Skeletal muscle cell (primary cell): ENCODE measurements around the gene POLR3GL.
"Not testable (repeated sequence)": the region's sequence is repeated elsewhere in the genome, so short reads cannot be mapped to it uniquely, and the experiment has no call there.

Experiments
- DNase-seq: peaks from one replicate; pipeline ENCODE4 v3.0.0-alpha.2; 2010; ENCODE audit warnings: low read depth
- H3K4me3 ChIP-seq: 2 replicates; pipeline ENCODE4 v1.5.1; 2011; ENCODE audit warnings: low read depth, mild to moderate bottlenecking, control low read depth, low read length, moderate library complexity

POLR3GL gene

DNA sequence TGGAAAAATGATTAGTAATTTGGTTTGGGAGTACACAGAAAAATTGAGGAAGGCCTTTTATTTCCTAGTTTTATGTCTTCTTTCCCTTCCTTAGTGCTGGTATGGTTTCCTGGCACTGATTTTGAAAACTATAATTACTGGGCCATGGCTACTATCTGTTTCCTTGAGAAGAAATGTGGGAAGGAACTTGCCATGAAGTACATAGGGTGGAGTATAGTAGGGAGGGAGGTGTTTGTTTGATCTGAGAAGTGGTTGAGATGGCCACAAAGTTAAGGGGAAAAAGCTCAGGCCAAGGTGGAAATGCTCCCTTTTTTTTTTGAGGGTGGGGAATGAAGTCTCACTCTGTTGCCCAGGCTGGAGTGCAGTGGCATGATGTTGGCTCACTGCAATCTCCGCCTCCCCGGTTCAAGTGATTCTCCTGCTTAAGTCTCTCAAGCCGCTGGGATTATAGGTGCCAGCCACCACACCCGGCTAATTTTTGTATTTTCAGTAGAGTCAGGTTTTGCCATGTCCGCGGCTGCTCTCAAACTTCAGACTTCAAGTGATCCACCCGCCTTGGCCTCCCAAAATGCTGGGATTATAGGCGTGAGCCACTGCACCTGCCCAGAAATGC lies 45.7 kb downstream of the POLR3GL start:
- no peak overlapping the region for H3K4me3 ChIP-seq
- DNase-seq, result no peak

DNA sequence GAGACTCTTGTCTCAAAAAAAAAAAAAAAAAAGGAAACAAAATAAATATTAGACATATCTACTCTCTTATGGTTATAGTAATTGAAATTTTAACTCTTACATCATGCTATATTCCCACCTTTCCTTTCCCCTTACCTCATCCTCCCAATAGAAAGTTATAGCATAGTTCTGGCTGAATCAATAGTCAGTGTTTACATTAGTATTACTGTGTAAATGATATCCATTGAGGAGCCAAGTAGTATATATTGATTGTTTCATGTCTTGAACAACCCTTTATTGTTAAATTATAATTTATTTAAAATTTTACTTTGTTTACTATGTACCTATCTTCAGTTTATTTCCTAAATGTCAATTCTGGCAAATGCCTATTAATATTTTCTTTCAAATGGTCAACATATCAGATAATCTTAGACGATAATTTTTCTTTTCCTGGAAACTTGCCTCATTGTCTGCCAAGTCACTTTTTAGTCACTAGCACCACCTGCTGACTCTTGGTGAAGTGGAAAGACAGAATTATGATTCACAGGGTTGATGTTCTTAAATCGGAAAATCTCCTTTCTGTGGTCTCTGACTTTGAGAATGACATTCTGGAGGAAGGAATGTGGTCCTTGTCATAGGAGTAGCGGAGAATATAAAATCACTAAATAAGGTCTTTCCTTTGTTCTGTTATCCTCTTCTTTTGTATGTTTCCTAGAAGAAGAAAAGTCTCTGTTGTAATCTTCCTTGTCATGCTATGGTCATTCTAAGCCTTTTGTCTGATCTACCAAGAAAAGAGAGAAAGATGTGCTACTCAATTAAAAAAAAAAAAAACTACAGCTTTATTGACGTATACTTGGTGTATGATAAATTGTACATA lies 48.4 kb downstream of the POLR3GL start:
- no peak for DNase-seq
- no peak overlapping the region for H3K4me3 ChIP-seq

DNA sequence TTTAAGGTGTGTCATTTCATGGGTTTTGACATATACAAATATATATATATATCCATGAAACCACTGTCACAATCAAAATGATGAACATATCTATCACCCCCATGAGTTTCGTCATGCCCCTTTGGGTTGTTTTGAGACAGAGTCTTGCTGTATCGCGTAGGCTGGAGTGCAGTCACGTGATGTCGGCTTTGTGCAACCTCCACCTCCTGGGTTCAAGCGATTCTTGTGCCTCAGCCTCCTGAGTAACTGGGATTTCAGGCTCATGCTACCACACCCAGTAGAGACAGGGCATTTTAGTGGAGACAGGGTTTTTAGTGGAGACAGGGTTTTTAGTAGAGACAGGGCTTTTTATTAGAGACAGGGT lies 49.1 kb downstream of the POLR3GL start:
- H3K4me3 ChIP-seq, result no peak overlapping the region
- no peak for DNase-seq

DNA sequence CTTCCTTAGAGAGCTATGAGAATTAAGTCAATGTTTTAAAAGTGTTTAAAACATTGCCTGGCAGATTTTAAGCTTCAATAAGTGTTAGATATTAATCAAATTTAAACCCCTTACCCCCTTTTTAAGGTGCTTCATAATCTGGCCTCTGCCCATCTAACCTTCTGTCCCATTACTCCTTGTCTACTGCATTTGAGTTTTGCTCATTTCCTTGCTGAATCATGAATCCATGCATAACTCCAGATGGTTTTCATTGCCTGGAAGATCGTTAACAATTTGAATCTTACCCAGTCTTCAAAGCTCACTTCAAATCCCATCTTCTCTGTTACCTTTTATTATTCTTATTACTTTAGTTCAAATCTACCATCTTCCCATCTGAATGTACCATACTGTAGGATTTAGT lies 52.4 kb downstream of the POLR3GL start:
- DNase-seq, result no peak
- H3K4me3 ChIP-seq, result no peak overlapping the region

DNA sequence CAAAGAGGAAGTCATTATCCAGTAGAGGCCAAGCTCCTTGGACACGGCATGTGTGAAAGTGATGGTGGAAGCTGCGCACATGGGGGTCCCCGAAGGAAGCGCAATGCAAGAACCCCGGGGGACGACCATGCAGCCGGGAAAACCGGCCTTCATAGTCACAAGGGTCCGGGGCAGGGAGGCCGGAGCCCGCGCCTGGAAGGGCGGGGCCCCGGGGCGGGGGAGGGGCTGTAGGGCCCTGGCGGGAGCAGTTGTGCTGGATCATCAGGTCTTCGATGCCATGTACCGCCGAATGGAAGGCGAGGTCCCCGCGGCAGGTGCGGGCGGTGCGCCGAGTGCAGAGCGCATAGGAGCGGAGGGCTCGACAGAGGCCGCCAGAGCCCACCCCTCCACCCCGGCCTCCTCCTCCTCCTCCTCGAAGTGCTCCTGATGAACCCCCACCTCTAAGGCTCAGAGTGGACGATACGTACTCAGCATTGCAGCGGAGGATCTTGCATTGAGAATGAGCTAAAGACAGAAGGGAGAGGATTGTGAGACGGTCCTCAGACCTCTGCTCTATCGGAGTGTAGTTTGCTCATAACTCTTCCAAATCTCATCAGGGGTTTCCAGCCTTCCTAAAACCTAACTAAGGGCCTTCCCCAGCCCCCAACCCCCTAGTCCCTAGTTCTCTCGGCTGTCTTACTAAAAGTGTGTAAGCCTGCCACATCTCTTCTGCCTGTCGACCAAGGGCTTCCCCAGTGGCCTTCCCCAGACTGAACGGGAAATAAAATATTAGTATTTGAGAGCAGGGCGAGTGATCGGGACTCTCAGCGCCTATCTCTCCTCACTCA lies 55.0 kb downstream of the POLR3GL start:
- peak overlapping the region; percentile 3 for H3K4me3 ChIP-seq
- no peak for DNase-seq

DNA sequence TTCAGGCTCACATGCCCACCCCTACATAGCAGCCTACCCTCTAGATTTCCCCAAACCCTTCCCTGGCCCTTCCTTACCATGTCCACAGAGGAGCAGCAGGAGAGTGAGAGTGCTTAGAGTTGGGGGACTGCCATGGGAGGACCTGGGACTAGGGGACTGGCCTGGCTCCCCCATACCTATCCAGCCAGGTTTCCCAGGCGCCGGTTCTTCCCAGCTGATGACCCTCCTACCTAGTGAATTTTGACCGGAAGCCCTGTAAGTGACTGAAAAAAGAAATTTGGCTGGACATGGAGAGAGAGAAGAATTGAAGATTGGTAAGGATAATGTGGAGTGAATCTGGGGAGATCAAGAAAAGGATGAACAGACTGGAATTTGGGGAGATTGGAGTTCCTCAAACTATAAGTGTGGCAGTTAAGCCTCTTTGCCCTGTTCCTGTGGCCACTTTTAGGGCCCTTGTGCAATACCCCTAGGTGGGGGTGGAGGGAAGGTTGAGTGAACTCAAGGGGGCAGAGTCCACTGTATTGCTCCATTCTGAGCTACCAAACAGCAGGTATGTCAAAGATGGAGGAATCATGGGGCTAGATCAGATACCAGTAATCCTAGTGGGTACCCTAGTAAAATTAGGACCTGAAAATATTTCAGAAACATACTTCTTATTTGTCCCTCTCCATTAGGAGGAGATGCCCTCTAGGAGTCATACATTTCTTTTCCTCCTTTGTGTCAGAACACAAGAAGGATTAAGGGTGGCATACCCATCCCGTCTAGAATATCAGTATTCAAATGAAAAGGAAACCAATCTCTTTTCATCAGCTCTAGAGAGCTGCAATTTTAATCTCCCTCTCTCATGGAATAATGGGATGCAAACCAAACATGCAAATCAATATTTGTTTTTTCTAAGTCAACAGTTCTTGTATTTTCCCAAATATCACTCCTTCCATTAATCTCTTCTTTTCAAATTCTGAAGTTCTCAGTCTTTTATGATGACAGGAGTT lies 55.9 kb downstream of the POLR3GL start:
- no peak overlapping the region for H3K4me3 ChIP-seq
- DNase-seq, result no peak

DNA sequence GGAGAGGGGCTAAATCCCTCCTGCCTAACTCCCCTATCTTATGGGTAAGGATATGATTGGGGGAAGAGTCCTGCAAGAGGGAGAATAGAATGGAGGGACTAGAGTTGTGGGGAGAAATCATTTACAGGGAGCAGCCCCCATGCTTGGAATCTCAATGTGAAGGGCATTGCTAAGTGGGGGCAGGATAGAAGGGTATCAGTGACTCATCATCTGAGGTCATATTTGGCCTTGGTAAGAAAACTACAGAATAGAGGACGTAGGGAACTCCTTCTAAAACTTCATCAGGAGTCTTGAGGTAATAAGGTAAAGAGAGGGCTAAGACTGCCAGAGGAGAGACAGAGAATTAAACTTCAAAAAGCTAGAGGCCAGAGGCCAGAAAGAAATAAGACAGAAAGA lies 56.6 kb downstream of the POLR3GL start:
- DNase-seq, result no peak
- H3K4me3 ChIP-seq, result no peak overlapping the region

DNA sequence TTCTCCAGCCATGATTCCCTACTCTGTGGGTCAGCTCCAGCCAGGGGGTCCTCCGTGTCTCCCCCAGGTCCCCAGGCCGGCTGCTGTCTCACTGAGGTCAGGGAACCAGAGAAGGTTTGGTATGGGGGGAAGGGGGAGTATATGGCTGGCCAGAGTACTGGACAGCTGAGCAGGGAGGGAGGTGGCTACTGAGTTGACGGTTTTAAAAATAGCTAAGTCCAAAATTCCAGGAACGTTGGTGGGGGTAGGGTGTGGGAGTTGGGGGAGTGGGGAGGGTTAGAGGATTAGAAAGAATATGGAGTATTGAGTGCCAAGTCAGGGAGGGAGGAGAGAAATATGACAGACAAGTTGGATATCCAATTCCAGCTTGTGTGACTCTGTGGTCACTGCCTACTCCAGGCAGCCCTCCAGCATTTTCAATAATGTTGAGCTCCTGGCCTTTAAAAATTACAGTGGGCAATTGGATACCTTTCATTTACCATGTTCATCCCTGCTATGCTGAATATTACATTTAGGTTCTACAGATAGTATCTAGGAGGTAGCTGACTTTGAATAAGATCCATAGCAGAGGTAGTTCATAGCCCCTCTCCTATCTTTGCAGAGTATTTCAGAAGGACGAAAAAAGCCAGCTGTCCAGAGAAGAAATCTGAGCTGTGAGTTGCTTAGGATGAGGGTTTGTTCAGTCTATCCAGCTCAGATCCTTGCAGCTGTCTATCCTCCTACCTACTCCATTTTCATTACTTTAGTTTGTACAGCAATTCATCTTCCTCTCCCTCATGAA lies 57.3 kb downstream of the POLR3GL start, which contains the start of gene HJV:
TSS of gene HJV (minus strand) at position 114 of the 781 bp plus-strand sequence. CDS start 1,504 bp downstream, outside the sequence.
- DNase-seq, result no peak
- no peak within 1 kb of the TSS for H3K4me3 ChIP-seq

DNA sequence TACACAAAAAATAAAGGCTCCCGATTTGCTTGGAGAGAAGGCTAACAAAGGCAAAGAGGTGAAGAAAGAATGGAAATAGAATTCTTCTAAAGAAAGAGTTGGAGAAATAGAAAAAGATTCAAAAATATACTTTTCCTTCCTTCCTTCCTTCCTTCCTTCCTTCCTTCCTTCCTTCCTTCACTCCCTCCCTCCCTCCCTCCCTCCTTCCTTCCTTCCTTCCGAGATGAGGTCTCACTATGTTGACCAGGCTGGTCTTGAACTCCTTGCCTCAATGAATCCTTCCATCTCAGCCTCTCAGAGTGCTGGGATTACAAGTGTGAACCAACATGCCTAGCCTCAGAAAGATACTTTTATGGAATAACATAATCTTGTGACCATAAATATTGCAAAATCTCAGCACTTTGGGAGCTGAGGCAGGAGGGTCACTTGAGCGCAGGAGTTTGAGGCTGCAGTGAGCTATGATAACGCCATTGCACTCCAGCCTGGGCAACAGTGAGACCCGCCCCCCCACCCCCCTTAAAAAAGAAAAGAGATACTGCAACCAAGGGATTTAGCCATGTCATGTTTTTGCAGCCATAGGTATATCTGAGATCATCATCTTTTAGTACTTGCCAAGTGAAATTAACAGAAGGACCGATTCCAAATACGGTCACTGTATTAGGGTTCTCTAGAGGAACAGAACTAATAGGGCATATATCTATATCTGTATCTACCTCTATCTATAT lies 58.1 kb downstream of the POLR3GL start:
- no peak for DNase-seq
- no peak overlapping the region for H3K4me3 ChIP-seq

DNA sequence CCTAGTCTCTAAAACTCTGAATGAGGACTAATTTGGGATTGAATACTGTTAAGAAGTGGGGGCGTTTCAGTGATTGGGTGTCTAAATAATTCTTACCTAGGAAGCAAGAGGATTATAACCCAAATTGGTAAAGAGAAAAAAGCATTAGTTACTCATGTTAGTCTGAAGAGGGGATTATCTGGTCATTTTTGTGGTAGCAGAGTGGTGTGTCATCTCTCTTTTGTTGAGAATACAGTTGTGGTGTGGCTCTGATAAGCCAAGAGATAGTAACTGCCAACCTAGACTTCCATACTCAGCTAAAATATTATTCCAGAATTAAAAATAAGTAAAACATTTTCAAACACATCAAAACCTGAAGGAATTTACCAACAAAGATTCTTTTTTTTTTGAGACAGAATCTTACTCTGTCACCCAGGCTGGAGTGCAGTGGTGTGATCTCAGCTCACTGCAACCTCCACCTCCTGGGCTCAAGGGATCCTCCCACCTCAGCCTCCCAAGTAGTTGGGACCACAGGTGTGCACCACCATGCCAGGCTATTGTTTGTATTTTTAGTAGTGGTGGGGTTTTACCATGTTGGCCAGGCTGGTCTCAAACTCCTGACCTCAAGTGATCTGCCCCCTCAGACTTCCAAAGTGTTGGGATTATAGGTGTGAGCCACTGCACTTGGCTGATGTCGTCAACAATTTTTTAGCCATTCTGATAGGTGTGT lies 61.5 kb downstream of the POLR3GL start:
- not testable (repeated sequence) for DNase-seq, H3K4me3 ChIP-seq

DNA sequence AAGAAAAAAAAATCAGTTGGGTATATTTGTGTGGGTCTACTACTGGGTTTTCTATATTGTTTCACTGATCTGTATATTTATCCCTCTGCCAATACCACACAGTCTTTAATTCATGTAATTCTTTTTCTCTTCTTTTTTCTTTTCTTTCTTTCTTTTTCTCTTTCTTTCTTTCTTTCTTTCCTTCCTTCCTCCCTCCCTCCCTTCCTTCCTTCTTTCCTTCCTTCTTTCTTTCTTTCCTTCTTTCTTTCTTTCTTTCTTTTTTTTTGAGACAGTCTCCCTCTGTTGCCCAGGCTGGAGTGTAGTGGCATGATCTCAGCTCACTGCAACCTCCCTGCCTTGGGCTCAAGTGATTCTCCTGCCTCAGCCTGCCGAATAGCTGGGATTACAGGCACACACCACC lies 62.2 kb downstream of the POLR3GL start:
- DNase-seq, result not testable (repeated sequence)

More for the DNA sequence above, 62.2 kb downstream of the POLR3GL start:
- H3K4me3 ChIP-seq, result not testable (repeated sequence)
